Measurements from ENCODE around the gene NTNG2. TPM values are rescaled to one million over a fixed set of nuclear protein-coding genes. Genes with fewer than 3 reads are reported as not detected.

Gene NTNG2
- total and polyA plus RNA-seq, 2 donors (not counting 3 experiments of a cell fraction or from before 2014, with no cell fraction given), result 0.08 to 0.88 TPM

DNA sequence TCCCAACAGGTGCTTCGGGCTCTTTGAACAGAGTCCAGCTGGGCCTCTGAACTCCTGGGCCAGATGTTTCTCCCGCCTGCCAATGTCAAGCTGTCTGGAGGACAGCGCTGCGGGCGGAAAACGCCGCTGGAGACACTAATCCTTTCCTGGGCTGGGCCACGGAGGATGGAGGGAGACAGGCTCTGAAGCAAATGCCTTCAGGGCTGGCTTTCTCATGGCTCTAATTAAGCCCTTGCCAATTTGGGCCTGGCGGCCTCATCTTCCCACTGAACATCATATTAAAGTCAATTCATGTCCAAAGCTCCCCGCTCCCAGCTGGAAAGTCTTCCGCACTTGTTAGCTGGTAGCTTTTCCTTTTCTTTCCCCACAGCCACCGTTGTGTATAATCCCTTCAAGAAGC is 72.7 kb downstream of the NTNG2 start:
- no peak for TF ChIP-seq GATA2 (IDR thresholded peaks at IDR 0.05; ENCODE audit: insufficient read depth, insufficient read length, low read depth, low read length)
- TF ChIP-seq POLR2A (IDR thresholded peaks at IDR 0.05; ENCODE audit: low read depth, low read length), result no peak
- no peak for TF ChIP-seq MYC (IDR thresholded peaks at IDR 0.05; ENCODE audit: low read depth, low read length)
- TF ChIP-seq, protein P1, sequence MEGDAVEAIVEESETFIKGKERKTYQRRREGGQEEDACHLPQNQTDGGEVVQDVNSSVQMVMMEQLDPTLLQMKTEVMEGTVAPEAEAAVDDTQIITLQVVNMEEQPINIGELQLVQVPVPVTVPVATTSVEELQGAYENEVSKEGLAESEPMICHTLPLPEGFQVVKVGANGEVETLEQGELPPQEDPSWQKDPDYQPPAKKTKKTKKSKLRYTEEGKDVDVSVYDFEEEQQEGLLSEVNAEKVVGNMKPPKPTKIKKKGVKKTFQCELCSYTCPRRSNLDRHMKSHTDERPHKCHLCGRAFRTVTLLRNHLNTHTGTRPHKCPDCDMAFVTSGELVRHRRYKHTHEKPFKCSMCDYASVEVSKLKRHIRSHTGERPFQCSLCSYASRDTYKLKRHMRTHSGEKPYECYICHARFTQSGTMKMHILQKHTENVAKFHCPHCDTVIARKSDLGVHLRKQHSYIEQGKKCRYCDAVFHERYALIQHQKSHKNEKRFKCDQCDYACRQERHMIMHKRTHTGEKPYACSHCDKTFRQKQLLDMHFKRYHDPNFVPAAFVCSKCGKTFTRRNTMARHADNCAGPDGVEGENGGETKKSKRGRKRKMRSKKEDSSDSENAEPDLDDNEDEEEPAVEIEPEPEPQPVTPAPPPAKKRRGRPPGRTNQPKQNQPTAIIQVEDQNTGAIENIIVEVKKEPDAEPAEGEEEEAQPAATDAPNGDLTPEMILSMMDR (IDR thresholded peaks at IDR 0.05; ENCODE audit: extremely low read depth in 1 of 2, insufficient read depth in 1 of 2, low read depth in 1 of 2, low read length in 2 of 2), result no peak
- TF ChIP-seq POLR2AphosphoS5 (IDR thresholded peaks at IDR 0.05; ENCODE audit: insufficient read depth, low read depth, low read length), result no peak
- TF ChIP-seq FOS (IDR thresholded peaks at IDR 0.05; ENCODE audit: borderline replicate concordance, insufficient read depth, low read length), result no peak
- TF ChIP-seq JUN (IDR thresholded peaks at IDR 0.05; ENCODE audit: borderline replicate concordance, insufficient read depth, insufficient read length, low read depth), result no peak
- TF ChIP-seq EZH2 (IDR thresholded peaks at IDR 0.05; ENCODE audit: borderline replicate concordance, low read depth, low read length, severe bottlenecking), result no peak
- TF ChIP-seq, protein P2, sequence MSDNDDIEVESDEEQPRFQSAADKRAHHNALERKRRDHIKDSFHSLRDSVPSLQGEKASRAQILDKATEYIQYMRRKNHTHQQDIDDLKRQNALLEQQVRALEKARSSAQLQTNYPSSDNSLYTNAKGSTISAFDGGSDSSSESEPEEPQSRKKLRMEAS (IDR thresholded peaks at IDR 0.05; ENCODE audit: insufficient read depth, insufficient read length), result no peak
- FAIRE-seq (no peak), DNase-seq (ENCODE audit: low read depth, low spot score) (no peak)
- ChIA-PET CTCF (interaction anchor here (0.9 to 10.1 kb wide), 7 partner anchors 12 to 474 kb away, joined by 3 to 408 read pairs (median 4); no protein-coding TSS in a partner anchor), POLR2A (interaction anchor here (0.7 kb wide), 1 partner anchor 23 kb away, joined by 3 read pairs; no protein-coding TSS in a partner anchor)
- no peaks in the 10 kb centered on the region for H3K9me3 ChIP-seq (replicated peaks; ENCODE audit: control insufficient read depth, insufficient read depth, low read length)
- H3K79me2 ChIP-seq (ENCODE audit: control insufficient read depth, insufficient read depth, low read length), result no peaks in the 10 kb centered on the region
- intact Hi-C loops (cut with micrococcal nuclease) (no loop called here), dilution Hi-C loops (cut with MboI; ENCODE audit: extremely low pct_ligation_motif_present, low sequenced_read_pairs) (no loop called here)
- no TSS peak for BruUV-seq (replicated peaks)
- H3K27ac ChIP-seq (ENCODE audit: insufficient read depth, low read depth, low read length), result no peak overlapping the region
- H3K4me2 ChIP-seq (ENCODE audit: insufficient read depth, low read length), result no peak overlapping the region
- H3K9me1 ChIP-seq (replicated peaks; ENCODE audit: control insufficient read depth, extremely low read depth, insufficient read depth, low read length), result no peaks in the 10 kb centered on the region
- H3K9ac ChIP-seq (replicated peaks; ENCODE audit: extremely low read depth, insufficient read depth, low read length), result no peak overlapping the region
- H3K4me3 ChIP-seq (replicated peaks in 1 of 3; ENCODE audit: insufficient read depth in 1 of 3, low read depth in 1 of 3, low read length in 3 of 3), result no peak overlapping the region
- peaks cover 0 to 7% of the 10 kb centered on the region in 2 experiments for H3K27me3 ChIP-seq (ENCODE audit: control insufficient read depth in 2 of 2, insufficient read depth in 2 of 2, low read length in 2 of 2)
- H3K4me1 ChIP-seq (ENCODE audit: control insufficient read depth, extremely low read depth, insufficient read depth, low read length), result no peaks in the 10 kb centered on the region
- no peaks in the 10 kb centered on the region for H3K36me3 ChIP-seq (ENCODE audit: control insufficient read depth in 2 of 2, extremely low read depth in 1 of 2, insufficient read depth in 2 of 2, low read length in 2 of 2)
- H4K20me1 ChIP-seq (replicated peaks; ENCODE audit: control insufficient read depth, extremely low read depth, insufficient read depth, low read length), result no peaks in the 10 kb centered on the region
- no peak overlapping the region for H2AFZ ChIP-seq (ENCODE audit: low read depth, low read length)
